Measurements from ENCODE around the gene FNBP1. TPM values are rescaled to one million over a fixed set of nuclear protein-coding genes. Genes with fewer than 3 reads are reported as not detected.

Gene FNBP1
- total and polyA plus RNA-seq, 2 of the 13 experiments (the other 11 are each of a cell fraction or from before 2014, with no cell fraction given), result 5.4 to 19.5 TPM

- CTCF ChIA-PET (ENCODE audit: low intra/inter-chr PET ratio, low total read pairs), result no interaction called here
- no peak overlapping the region for H3K4me3 ChIP-seq (replicated peaks in 1 of 3; ENCODE audit: insufficient read depth in 1 of 3, low read depth in 2 of 3, low read length in 3 of 3)
- H3K4me1 ChIP-seq (ENCODE audit: insufficient read depth, low read length), result peaks cover 9% of the 10 kb centered on the region; the same call in 1 of the 2 replicates
- no peak overlapping the region for H3K9ac ChIP-seq (ENCODE audit: insufficient read depth, low read depth, low read length)
- H3K79me2 ChIP-seq (ENCODE audit: insufficient read depth, low read length), result peaks cover 2% of the 10 kb centered on the region
- no peaks in the 10 kb centered on the region for H3K9me3 ChIP-seq (ENCODE audit: low read length)
- in situ Hi-C loops (cut with HindIII; ENCODE audit: extremely low pct_ligation_motif_present, low pct_unique_long_range_greater_than_20kb), result no loop called here
- no peak for ATAC-seq
- no peak for DNase-seq (ENCODE audit: low spot score)
- no peak overlapping the region for H3K4me2 ChIP-seq (ENCODE audit: low read depth, low read length)
- TF ChIP-seq ZNF337 (CRISPR knock-in tag; IDR thresholded peaks at IDR 0.05; ENCODE audit: borderline replicate concordance, low read depth), result no peak
- no peak for TF ChIP-seq HOXD1 (CRISPR knock-in tag; IDR thresholded peaks at IDR 0.05)
- TF ChIP-seq SNAPC2 (CRISPR knock-in tag; IDR thresholded peaks at IDR 0.05), result no peak
- TF ChIP-seq PCBP1 (IDR thresholded peaks at IDR 0.05; ENCODE audit: borderline replicate concordance, low read depth, low read length), result no peak
- TF ChIP-seq SNAPC5 (CRISPR knock-in tag; IDR thresholded peaks at IDR 0.05; ENCODE audit: borderline replicate concordance), result no peak
- TF ChIP-seq SOX5 (CRISPR knock-in tag; IDR thresholded peaks at IDR 0.05; ENCODE audit: borderline replicate concordance), result no peak
- TF ChIP-seq ZNF660 (CRISPR knock-in tag; IDR thresholded peaks at IDR 0.05; ENCODE audit: borderline replicate concordance, low read depth), result no peak
- TF ChIP-seq RBFOX2 (IDR thresholded peaks at IDR 0.05; ENCODE audit: low read depth, low read length), result no peak
- TF ChIP-seq NR2F2 (IDR thresholded peaks at IDR 0.05; ENCODE audit: borderline replicate concordance, low read depth), result no peak
- TF ChIP-seq ZFP62 (CRISPR knock-in tag; IDR thresholded peaks at IDR 0.05), result no peak
- intact Hi-C loops (cut with micrococcal nuclease; ENCODE audit: unreplicated experiment), result no loop called here
- H3K27ac ChIP-seq (ENCODE audit: extremely low read length, insufficient read depth, low read length), result no peak overlapping the region
- no peaks in the 10 kb centered on the region for H3K27me3 ChIP-seq (ENCODE audit: control insufficient read depth in 1 of 2, insufficient read depth in 2 of 2, low read length in 2 of 2)
- BruUV-seq (replicated peaks), result no TSS peak
- WGBS (ENCODE audit: low lambda C conversion rate), result 86% methylated on average over 2 of the region's 2 CpGs
- no peaks in the 10 kb centered on the region for H4K20me1 ChIP-seq (ENCODE audit: insufficient read depth, low read length)
- H3K36me3 ChIP-seq (replicated peaks in 1 of 2; ENCODE audit: control insufficient read depth in 1 of 2, insufficient read depth in 2 of 2, low read length in 2 of 2), result peaks cover 1 to 4% of the 10 kb centered on the region in 2 experiments; a peak in 1 of 5 replicates
- POLR2A ChIA-PET, result interaction anchor here (0.5 kb wide), 1 partner anchor 24 kb away, joined by 5 read pairs; no protein-coding TSS in a partner anchor
- H2AFZ ChIP-seq (ENCODE audit: low read length), result no peak overlapping the region
- FAIRE-seq, result no peak
Observed at GRCh38 chr9:129983891-129984290, 59.1 kb downstream of the FNBP1 start.
